ENCODE results near the gene CCDC181. TPM values are rescaled to one million over a fixed set of nuclear protein-coding genes. Genes with fewer than 3 reads are reported as not detected.

Gene CCDC181
- total RNA-seq, 1 experiment from 2014 or later, result 0.80 TPM

Other genes with a start within 250 kb of the CCDC181 start
- gene NME7, start 59.7 kb downstream of the CCDC181 start, total RNA-seq (2014; rRNA removed; shearing (Covaris generic)), result 15.8 and 19.1 TPM in 2 replicates
- gene BLZF1, start 59.3 kb downstream of the CCDC181 start, total RNA-seq (2014; rRNA removed; shearing (Covaris generic)), result 9.5 and 10.6 TPM in 2 replicates
- gene SLC19A2, start 58.5 kb upstream of the CCDC181 start, total RNA-seq (2014; rRNA removed; shearing (Covaris generic)), result 28.9 and 34.8 TPM in 2 replicates
- gene F5, start 159.0 kb upstream of the CCDC181 start, total RNA-seq (2014; rRNA removed; shearing (Covaris generic)), result not detected in 2 replicates
- gene SELP, start 202.7 kb upstream of the CCDC181 start, total RNA-seq (2014; rRNA removed; shearing (Covaris generic)), result not detected in 2 replicates

Measured in H7 (cell line).